ENCODE data around the gene PCSK6.

GRCh38 chr15:101389362-101389761, 100.1 kb downstream of the PCSK6 start:
- TF ChIP-seq, protein P1, sequence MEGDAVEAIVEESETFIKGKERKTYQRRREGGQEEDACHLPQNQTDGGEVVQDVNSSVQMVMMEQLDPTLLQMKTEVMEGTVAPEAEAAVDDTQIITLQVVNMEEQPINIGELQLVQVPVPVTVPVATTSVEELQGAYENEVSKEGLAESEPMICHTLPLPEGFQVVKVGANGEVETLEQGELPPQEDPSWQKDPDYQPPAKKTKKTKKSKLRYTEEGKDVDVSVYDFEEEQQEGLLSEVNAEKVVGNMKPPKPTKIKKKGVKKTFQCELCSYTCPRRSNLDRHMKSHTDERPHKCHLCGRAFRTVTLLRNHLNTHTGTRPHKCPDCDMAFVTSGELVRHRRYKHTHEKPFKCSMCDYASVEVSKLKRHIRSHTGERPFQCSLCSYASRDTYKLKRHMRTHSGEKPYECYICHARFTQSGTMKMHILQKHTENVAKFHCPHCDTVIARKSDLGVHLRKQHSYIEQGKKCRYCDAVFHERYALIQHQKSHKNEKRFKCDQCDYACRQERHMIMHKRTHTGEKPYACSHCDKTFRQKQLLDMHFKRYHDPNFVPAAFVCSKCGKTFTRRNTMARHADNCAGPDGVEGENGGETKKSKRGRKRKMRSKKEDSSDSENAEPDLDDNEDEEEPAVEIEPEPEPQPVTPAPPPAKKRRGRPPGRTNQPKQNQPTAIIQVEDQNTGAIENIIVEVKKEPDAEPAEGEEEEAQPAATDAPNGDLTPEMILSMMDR (conservative IDR thresholded peaks at IDR 0.05; ENCODE audit: low read length), result no peak
- TF ChIP-seq EZH2phosphoT487 (IDR thresholded peaks at IDR 0.05; ENCODE audit: borderline replicate concordance), result no peak
